ENCODE data around the gene CEACAM20. TPM values are rescaled to one million over a fixed set of nuclear protein-coding genes. Genes with fewer than 3 reads are reported as not detected.
"Not testable (repeated sequence)": the region's sequence is repeated elsewhere in the genome, so short reads cannot be mapped to it uniquely, and the experiment has no call there.

The CEACAM20 gene
- polyA plus RNA-seq (ENCODE audit: insufficient read length in 10 of 10) = not detected
- long read RNA-seq, donor 1 = 0 reads
- long read RNA-seq, donor 2 = 0 reads
- long read RNA-seq, donor 3 = 0 reads
- long read RNA-seq, donor 4 = 0 reads
- long read RNA-seq, donor 5 = 0 reads
- long read RNA-seq, donor 6 = 0 reads
- long read RNA-seq, donor 7 = 0 reads
- long read RNA-seq, donor 8 = 0 reads
- long read RNA-seq, donor 9 = 0 reads

DNA sequence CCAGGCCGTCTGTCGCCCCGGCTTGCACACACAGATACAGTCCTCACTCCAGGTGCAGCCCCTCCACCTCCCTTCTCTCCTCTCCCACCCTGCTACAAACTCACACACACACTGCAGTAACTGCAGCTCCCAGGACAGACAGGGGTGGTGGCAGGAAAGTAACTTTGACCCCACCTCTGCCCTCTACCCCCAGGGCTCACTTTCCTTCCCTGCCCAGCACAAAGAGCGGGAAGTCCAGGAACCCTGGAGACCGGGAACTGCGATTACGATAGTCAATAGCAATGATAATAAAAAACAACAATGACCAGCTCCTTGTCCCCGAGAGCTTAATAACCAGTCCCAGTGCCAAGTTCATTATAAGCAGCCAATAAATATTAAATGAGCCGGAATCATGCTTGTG lies at the start of gene CEACAM20:
Gene CEACAM20, minus strand, starts transcription at position 140 of the 400 bp plus-strand sequence. CDS start 166 bp downstream, outside the sequence.
- DNase-seq = no peak

GRCh38 chr19:44577566-44577874 lies 48.0 kb upstream of the CEACAM20 start:
- DNase-seq = no peak

DNA sequence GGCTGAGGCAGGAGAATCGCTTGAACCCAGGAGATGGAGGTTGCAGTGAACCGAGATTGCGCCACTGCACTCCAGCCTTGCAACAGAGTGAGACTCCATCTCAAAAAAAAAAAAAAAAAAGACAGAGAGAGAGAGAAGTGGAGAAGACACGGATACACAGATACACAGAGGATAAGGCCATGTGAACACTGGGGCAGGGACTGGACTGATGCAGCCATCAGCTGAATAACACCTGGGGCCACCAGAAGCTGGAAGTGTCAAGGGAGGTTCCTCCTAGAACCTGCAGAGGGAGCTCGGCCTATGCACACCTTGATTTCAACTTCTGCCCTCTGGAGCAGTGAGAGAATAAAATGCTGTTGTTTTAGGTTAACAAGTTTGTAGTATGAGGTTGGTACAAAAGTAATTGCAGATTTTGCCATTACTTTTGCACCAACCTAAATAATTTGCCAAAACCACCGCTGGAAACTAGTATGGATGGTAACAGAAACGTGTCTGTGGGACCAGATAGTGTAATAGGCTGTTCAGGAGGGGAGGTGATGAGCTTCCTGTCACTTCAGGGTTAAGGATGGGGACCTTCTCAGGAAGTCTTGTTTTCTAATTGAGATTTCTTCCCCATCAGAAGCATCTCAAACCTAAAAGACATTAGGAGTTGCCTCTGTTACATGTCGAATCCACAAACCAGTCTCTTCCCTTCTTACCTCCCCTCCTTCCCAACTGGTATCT lies 47.5 kb upstream of the CEACAM20 start:
- DNase-seq = no peak

- no peak for DNase-seq
Observed at GRCh38 chr19:44575116-44575700, 45.7 kb upstream of the CEACAM20 start.

- no peak for DNase-seq
Observed at GRCh38 chr19:44574186-44574950, 44.9 kb upstream of the CEACAM20 start.

- DNase-seq = no peak
Observed at GRCh38 chr19:44573627-44574026, 44.2 kb upstream of the CEACAM20 start.

DNA sequence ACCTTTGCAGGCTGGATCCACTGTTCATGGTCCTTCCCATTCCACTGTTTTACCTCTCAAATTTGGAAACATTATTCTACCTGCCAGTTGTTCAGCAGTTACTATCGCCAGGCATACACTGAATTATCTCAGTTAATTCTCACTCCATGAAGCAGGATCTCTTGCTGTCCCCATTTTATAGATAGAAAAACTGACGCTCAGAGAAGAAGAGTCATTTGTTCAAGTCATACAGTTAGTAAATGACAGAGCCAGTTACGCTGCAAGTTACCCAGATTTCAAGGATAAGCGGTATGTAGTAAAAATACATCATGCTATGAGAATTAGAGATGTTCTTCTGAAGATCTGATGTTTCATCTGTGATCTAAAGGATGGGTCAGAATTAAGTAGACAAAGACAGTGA lies 43.7 kb upstream of the CEACAM20 start:
- no peak for DNase-seq

GRCh38 chr19:44572581-44572900 lies 43.1 kb upstream of the CEACAM20 start:
- no peak for DNase-seq

- DNase-seq = no peak
Observed at GRCh38 chr19:44571830-44572580, 42.5 kb upstream of the CEACAM20 start.

DNA sequence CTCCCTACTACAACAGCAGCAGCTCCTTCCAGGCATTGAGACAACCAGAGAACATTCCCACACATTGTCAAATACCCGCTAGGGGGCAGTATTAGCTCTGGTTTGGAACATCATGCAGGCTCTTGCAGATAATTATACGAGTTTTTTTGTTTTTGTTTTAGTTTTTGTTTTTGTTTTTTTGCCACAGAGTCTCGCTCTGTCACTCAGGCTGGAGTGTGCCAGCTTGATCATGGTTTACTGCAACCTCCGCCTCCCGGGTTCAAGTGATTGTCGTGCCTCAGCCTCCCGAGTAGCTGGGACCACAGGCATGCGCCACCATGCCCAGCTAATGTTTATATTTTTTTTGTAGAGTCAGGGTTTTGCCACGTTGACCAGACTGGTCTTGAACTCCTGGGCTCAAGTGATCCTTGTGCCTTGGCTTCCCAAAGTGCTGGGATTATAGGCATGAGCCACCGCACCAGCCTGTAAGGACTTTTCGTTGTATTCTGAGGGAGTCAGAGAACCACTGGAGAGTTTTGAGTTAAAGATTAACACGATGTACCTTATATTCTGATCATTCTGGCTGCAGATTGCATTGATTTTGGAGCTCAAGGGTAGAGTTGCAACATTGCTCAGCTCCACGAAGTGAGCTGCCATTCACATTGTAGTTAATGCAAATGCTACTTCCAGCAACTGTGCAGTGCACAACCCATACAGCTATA lies 41.7 kb upstream of the CEACAM20 start:
- DNase-seq = peak; percentile 60 to 77 (median 68)

DNA sequence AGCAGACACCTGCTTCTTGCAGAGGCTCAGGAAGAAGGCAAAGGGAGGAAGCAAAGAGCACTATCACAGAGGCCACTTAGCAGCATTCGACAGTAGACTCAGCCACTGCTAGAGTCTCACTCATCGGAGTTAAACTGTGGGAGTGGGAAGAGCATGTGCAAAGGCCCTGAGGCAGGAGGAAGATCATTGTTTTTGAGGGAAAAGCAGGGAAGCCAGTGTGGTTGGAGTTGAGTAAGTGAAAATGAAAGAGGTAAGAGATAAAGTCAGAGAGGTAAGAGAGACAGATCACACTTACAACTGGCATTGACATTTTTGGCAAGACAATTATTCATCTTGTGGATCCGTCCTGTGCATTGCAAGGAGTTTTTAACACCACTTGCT lies 41.1 kb upstream of the CEACAM20 start:
- no peak for DNase-seq

- DNase-seq = no peak
Observed at GRCh38 chr19:44567745-44568144, 38.3 kb upstream of the CEACAM20 start.

DNA sequence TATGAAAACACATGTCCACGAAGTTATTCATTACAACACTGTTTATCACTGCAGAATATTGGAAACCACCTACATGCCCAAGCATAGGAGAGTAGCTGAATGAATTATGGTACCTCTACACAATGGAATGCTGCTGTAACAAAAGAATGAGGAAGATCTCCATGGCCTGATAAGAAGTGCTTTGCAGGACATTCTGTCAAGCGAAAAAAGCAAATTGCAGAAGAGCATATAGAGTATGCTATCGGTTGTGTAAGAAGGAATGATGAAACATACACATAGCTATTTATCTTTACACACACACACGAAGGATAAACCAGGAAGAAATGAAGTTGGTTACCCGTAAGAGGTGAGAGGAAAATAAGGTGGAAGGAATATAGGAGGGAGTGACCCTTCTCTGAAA lies 37.5 kb upstream of the CEACAM20 start:
- DNase-seq = no peak

DNA sequence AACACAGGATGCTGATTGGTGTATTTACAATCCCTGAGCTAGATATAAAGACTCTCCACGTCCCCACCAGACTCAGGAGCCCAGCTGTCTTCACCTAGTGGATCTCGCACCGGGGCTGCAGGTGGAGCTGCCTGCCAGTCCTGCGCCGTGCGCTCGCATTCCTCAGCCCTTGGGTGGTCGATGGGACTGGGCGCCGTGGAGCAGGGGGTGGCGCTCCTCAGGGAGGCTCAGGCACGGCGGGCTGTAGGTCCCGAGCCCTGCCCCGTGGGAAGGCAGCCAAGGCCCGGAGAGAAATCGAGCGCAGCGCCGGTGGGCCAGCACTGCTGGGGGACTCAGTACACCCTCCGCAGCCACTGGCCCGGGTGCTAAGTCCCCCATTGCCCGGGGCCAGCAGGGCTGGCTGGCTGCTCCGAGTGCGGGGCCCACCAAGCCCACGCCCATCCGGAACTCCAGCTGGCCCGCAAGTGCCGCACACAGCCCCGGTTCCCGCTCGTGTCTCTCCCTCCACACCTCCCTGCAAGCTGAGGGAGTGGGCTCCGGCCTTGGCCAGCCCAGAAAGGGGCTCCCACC lies 33.7 kb upstream of the CEACAM20 start:
- not testable (repeated sequence) for DNase-seq

DNA sequence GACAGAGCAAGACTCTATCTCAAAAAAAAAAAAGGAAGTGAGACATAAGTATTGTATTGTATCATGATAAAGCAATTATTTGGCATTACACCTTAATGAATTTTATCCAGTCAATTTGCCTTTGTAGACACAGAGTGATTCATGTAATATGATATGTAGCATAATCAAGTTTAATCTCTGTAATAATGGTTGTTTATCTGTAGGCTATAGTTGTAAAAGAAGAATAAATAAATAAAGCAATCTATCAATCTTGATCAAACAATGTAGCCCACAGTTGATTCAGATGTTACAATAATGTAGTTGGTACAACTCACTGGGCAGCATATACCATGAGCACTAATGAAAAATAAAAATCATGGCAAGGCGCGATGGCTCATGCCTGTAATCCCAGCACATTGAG lies 28.5 kb upstream of the CEACAM20 start:
- DNase-seq = no peak

- no peak for DNase-seq
Observed at GRCh38 chr19:44554641-44555246, 25.3 kb upstream of the CEACAM20 start.

- no peak for DNase-seq
Observed at GRCh38 chr19:44553478-44554171, 24.1 kb upstream of the CEACAM20 start.

- DNase-seq = peak in 1 of 3 donors; percentile 11
Observed at GRCh38 chr19:44552324-44552723, 22.8 kb upstream of the CEACAM20 start.

GRCh38 chr19:44551850-44552249 lies 22.4 kb upstream of the CEACAM20 start:
- DNase-seq = no peak

DNA sequence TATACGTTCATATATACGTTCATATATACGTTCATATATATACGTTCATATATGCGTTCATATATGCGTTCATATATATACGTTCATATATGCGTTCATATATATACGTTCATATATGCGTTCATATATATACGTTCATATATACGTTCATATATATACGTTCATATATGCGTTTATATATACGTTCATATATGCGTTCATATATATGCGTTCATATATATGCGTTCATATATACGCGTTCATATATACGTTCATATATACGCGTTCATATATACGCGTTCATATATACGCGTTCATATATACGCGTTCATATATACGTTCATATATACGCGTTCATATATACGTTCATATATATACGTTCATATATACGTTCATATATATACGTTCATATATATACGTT lies 21.5 kb upstream of the CEACAM20 start:
- DNase-seq = not testable (repeated sequence)
